NCI-H1105 treated with DMSO at 0.1 percent for 48 hours (cell line): ENCODE measurements around the gene PTPRG.

Source experiments
- DNase-seq: peaks from one replicate; lab custom pipeline; 2025; lab: John Stamatoyannopoulos, UW

Gene PTPRG

GRCh38 chr3:61932499-61932898, 371.1 kb downstream of the PTPRG start:
- DNase-seq: no peak

DNA sequence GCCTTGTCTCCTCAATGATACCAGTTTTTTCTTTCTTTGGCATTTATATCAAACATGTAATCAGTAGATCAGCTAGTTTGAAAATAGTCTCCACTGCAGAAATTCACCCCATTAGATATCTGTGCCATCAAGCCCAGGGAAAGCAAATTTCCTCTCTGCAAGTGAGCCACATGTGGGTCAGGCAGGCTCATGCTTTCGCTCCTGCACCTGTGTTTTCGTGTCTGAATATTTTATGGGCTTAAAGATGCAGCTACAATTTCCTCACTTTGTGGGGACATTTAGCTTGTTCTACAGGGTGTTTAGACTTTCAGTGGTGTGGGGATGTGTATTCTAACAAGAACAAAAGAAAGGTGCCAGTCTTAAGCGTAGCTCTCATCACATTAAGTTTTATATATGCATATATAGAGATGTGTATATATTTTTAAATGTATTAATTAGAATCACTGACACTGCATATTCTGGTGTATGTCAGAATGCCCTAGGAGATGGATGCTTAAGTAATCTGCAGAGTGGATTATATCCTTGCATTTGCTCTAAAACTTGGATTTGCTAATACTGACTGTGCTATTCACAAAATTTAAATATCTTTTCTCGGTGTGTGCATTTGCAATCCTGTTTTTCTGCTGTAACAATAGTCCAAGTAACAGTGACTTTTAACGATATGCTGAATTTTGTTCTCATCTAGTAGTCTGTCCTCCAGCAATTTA, 372.6 kb downstream of the PTPRG start:
- no peak for DNase-seq

DNA sequence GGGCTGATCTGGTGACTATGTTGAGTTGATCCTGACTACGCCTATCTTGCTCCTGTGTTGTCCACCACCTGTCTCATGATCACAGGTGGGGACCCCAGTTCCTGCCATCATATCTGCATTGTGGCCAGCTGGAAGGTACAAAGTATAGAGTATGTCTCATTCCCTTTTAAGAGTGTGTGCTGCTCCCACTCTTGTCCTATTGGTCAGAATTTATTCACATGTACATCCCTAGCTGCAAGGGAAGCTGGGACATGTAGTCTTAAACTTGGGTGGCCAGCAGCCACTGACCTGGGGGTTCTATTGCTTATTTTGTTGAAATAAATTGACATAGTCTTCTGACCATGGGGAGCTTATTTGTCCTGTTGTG, 373.1 kb downstream of the PTPRG start:
- DNase-seq: no peak

DNA sequence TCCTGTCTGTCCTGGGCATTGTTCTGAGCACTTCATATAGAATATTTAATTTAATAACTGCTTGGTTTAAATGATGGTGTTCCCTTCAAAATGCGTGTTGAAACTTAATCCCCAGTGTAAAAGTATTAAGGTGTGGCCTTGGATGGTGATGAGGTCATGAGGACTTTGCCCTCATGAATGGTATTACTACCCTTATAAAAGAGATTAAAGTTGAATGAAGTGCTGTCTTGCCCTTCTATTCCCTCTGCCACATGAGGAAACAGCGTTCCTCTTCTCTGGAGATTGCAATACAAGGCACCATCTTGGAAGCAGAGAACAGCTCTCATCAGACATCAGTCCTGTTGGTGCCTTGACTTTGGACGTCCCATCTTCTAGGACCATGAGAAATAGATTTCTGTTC, 374.4 kb downstream of the PTPRG start:
- no peak for DNase-seq

DNA sequence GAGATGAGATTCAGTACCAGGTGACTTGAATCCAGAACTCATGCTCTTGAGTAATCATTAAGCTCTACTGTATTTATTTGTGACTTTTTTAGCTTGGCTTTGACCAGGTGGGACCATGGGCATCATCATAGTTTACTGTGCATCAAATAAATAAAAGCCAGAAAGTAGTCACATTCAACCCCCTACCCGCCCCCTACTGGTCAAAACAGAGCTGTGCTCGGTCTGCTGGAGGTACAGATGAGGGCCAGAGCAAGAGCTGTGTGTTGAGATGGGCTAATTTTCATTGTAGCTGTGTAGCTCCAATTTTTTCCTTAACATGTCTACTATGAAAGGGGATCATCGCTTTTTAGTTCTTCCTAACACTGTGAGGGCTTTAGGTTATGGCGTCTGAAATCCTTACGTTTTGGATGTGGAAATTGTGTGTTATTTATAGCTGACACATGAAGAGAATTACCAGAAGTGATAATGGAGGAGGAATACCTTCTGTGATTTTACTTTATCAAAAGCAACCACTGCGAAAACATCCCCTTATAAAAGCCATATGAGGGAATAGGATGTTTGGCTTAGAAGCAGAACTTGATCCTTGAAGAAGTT, 375.1 kb downstream of the PTPRG start:
- DNase-seq: no peak

GRCh38 chr3:61937477-61937876, 376.1 kb downstream of the PTPRG start:
- no peak for DNase-seq

GRCh38 chr3:61938878-61939549, 377.6 kb downstream of the PTPRG start:
- DNase-seq: no peak

DNA sequence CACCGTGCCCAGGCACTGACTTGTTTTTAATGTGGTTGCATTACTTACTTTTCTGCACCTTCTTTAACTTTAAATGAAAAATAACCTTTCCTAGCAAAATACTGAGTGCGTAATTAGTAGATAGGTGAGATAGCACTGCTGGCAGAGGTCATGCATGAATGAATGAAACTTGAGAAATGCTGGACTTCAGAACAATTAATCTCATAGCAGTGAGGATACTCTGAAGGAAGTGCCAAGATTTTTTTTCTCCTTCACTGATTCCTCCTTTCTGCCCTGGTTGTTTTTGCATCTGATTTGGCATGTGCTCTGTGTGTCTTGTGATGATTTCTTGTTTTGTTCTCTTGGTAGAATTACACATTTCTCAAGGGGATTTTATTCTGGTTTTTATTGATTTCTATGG, 378.9 kb downstream of the PTPRG start:
- DNase-seq: no peak

DNA sequence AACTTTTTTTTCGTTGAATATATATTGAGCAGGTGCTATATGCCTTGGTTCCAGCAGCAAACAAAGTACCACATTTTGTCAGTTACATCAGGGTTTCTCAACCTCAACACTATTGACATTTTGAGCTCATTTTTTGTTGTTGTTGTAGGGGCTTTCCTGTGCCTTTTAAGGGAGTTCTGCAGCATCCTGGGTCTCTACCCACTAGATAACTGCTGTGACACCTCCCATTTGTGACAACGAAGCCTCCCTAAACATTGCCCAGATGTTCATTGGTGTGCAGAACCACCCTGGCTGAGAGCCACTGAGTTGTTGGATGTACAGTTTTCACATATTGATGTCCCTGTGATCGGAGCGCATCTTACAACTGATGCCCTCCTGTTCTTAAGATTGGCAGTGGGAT, 382.6 kb downstream of the PTPRG start:
- DNase-seq: no peak

GRCh38 chr3:61944726-61945125, 383.4 kb downstream of the PTPRG start:
- no peak for DNase-seq

DNA sequence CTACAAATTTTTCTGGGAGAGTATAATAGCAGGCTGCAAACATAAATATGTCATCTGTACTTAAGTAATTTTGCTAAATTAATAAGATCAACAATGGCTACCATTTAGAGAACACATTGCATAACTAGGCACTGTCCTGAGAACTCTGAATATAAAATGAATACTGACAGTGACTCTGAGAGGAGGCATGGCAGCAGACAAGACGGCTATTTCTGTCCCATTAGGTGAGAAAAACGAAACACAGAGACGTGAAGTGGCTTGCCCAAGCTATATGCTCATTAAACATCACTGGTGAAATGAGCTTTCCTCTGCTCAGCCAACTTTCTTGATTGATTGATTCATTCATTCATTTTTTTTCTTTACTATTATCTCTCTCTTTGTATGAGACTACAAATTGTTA, 384.3 kb downstream of the PTPRG start:
- DNase-seq: no peak

GRCh38 chr3:61946570-61947324, 385.4 kb downstream of the PTPRG start:
- DNase-seq: no peak

GRCh38 chr3:61947456-61947855, 386.1 kb downstream of the PTPRG start:
- DNase-seq: no peak

GRCh38 chr3:61948699-61949305, 387.4 kb downstream of the PTPRG start:
- DNase-seq: no peak

- DNase-seq: no peak
Observed at GRCh38 chr3:61954097-61954540, 392.7 kb downstream of the PTPRG start.

- DNase-seq: no peak
Observed at GRCh38 chr3:61955483-61955882, 394.1 kb downstream of the PTPRG start.

DNA sequence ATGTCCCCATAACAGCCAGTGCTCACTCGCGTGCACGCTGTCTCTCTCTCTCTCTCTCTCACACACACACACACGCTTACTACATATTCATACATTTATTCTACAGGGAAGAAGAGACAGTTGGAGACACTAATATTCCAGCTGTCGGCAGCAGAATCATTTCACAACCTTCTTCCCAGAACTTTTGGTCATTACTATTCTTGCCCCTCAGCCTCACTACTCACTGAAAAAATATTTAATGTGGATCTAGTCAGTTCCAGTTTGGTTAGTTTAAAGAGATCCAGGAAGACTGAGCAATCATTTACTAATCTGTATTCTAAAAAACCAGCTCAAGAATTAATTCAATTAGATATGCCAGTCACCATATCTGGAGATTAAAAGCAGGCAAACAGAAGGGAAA, 394.9 kb downstream of the PTPRG start:
- no peak for DNase-seq

- DNase-seq: no peak
Observed at GRCh38 chr3:61957259-61957658, 395.9 kb downstream of the PTPRG start.

GRCh38 chr3:61960976-61961375, 399.6 kb downstream of the PTPRG start:
- DNase-seq: no peak

- DNase-seq: no peak
Observed at GRCh38 chr3:61961900-61962299, 400.5 kb downstream of the PTPRG start.

DNA sequence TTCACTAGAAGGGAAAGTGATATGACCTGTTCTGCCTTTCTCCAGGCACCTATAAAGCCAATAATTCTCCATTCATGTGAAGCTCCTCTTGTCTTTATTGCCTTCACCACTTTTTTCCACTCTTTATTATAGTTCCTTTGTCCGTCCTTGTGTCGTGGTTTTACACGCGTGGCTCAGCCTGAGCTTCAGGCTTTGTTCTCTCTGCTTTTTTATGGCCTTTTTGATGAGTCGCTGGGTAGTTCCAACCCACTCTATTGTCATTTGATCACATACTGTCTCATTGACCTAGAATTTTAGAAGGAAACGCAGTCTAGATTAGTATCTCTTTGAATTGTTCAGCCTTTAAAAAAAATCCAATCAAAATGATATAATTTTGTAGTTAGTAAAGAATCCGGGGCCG, 403.2 kb downstream of the PTPRG start:
- no peak for DNase-seq

DNA sequence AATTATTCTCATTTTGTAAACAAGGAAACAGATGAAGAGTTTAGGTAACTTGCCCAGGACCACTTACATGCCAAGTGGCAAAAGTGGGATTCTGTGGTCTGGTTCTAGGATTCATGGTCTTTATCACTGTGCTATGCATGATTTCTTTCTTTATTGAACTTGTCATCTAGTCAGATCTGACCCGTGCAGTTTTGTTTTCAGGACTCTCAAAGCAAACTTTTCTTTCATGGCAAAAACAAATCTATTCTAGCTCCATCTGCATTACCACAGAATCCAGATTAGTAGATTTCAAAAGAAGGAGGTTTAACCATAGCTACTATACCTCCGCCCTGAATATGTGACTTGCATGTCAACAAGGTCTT, 404.4 kb downstream of the PTPRG start:
- DNase-seq: no peak
